Transverse colon (tissue), 3 donors: ENCODE results near the gene G6PC3.

ENCODE experiments used
- EP300 ChIP-seq: sonication (generic); formaldehyde crosslinking; IDR thresholded peaks from one replicate; pipeline ENCODE4 v1.6.1; 2017; ENCODE audit warnings: antibody characterized with exemption, low read depth
- POLR2A ChIP-seq: fragments of 450-650 bp; IDR thresholded peaks from one replicate; pipeline ENCODE4 v1.6.1; 2016; ENCODE audit warnings: antibody characterized with exemption, mild to moderate bottlenecking, moderate library complexity
- TF ChIP-seq, protein P1 (sequence below), 5 experiments: fragments of 200-600 bp in 3 of 5; fragments of 450-650 bp in 2 of 5; sonication (generic) in 3 of 5; IDR thresholded peaks; 1 replicate in 2 of 5; 2 replicates in 3 of 5; pipeline ENCODE4 v1.5.1; 2016 to 2017; ENCODE audit warnings: antibody characterized with exemption in 5 of 5, inconsistent platforms in 3 of 5, mild to moderate bottlenecking in 2 of 5, moderate library complexity in 1 of 5

DNA sequence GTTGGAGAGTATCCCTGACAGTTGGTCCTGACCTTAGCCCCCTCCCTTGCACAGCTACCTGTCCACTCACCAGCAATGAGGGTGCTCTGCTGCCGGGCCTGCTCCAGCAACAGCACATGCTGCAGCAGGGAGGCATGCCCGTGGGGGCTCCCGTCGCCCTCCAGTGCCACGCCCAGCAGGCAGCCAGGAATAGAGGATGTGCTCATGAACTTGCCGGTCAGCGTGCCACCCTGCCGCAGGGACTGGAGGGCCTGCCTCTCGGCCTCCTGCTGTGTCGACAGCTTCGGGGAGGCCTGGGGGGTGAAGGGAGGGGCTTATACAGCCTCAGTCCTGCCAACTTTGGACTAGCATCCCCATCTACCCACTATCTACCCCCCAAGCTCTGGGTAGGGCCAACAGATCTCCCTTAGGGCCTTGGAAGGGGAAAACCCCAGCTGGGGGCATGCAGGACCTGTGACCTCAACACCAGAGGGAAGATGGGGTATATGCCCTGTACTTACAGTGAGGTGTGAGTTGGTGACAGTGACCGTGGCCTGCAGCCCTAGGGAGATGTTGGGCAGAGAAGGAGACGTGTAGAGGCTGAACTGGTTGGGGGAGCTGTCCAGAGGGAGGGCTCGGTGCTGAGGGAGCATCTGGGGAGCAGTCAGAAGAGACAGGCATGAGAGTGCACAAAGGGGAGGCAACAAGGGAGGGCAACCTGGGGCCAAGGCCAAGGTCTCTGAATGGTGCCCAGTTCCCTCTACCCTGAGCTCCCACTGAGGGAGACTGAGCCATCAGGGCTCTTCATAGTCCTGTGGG lies 20.9 kb downstream of the G6PC3 start:
- TF ChIP-seq, protein P1, sequence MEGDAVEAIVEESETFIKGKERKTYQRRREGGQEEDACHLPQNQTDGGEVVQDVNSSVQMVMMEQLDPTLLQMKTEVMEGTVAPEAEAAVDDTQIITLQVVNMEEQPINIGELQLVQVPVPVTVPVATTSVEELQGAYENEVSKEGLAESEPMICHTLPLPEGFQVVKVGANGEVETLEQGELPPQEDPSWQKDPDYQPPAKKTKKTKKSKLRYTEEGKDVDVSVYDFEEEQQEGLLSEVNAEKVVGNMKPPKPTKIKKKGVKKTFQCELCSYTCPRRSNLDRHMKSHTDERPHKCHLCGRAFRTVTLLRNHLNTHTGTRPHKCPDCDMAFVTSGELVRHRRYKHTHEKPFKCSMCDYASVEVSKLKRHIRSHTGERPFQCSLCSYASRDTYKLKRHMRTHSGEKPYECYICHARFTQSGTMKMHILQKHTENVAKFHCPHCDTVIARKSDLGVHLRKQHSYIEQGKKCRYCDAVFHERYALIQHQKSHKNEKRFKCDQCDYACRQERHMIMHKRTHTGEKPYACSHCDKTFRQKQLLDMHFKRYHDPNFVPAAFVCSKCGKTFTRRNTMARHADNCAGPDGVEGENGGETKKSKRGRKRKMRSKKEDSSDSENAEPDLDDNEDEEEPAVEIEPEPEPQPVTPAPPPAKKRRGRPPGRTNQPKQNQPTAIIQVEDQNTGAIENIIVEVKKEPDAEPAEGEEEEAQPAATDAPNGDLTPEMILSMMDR (IDR thresholded peaks at IDR 0.05) = no peak
- TF ChIP-seq POLR2A (no peak), EP300 (no peak)
